ENCODE results near the gene CAMSAP1.

Gene CAMSAP1

DNA sequence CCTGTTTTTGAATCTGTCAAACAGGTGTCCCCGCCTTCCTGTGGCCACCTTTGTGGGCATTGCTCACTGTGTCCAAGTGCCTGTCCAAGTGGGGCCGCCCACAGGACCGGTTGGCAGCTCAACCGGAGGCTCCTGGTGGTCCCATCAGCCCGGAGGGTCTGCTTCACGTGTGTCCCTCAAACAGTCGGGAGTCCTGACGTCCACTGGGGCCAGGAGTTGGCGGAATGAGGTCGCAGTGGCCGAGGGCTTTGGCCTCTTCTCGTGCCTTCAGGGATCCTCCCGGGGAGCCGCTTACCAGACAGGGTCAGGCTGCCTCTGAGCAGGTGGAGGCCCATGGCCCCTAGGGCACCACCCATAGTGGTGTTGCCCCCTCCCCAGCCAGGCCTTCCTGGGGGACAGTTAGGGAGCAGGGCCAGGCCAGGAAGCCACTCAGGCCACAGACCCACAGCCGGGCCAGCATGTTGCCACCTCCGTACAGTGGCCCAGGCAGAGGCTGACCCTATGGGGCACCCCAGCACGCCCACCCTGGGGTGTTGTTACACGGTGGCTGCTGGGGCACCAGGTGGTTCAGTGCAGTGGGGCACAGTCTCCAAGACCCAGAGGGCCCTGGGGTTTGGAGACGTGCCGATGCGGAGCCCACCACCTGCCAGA lies 135.8 kb downstream of the CAMSAP1 start:
- no peak for DNase-seq

GRCh38 chr9:135770771-135771170 lies 136.6 kb downstream of the CAMSAP1 start:
- DNase-seq, result no peak

DNA sequence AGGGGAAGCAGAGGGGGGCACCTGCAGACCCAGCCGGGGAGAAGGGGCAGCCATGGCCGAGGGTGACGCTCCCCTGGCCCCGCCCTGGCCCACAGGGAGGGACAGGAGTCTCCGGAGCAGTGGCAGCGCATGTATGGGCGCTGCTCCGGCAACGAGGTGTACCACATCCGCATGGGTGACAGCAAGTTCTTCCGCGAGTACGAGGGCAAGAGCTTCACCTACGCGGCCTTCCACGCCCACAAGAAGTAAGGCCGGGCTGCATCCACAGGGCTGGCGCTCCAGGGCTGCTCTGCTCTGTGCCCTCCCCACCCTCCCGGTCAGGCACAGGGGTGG lies 137.2 kb downstream of the CAMSAP1 start:
- DNase-seq, result no peak

GRCh38 chr9:135769489-135770202 lies 137.7 kb downstream of the CAMSAP1 start:
- no peak for DNase-seq

DNA sequence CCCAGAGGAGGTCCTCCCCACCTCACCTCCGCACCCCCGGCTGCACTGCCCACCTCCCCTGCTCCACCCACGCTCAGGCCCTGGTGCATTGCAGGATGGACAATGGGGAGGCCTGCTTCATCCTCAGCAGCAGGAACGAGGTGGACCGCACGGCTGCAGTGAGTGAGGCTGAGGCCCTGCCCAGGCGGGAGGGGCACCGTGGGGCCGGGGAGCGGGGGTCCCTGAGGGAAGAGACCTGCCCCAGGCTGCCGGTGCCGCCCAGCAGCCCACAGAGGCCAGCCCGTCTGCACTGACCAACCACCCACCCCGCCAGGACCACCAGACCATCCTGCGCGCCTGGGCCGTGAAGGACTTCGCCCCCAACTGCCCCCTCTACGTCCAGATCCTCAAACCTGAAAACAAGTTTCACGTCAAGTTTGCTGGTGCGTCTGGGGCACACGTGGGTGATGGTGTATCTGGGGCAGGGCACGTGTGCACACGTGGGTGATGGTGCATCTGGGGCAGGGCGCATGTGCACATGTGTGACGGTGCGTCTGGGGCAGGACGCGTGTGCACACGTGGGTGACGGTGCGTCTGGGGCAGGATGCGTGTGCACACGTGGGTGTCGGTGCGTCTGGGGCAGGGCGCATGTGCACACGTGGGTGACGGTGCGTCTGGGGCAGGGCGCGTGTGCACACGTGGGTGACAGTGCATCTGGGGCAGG lies 138.7 kb downstream of the CAMSAP1 start:
- no peak for DNase-seq

DNA sequence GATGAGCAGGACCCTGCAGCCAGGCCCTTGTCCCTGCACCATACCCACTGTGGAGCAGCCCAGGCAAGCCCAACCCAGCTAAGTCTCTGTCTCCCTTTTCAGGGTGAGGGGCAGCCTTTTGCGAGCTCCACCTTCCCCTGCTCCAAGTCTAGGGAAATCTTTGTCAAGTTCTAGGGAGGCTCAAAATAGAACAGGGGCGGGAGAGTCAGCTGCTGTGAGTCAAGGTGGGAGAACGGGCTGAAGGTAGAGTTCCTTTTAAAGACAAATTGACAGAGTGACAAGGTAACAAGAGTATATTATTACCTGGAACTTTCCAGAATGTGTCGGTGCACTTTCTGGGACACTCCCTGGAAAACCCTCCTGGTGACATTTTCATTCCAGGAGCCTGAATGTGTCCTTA lies 140.6 kb downstream of the CAMSAP1 start:
- no peak for DNase-seq

- no peak for DNase-seq
Observed at GRCh38 chr9:135766251-135766650, 141.1 kb downstream of the CAMSAP1 start.

- no peak for DNase-seq
Observed at GRCh38 chr9:135765416-135765815, 141.9 kb downstream of the CAMSAP1 start.

GRCh38 chr9:135764731-135765130 lies 142.6 kb downstream of the CAMSAP1 start:
- no peak for DNase-seq

DNA sequence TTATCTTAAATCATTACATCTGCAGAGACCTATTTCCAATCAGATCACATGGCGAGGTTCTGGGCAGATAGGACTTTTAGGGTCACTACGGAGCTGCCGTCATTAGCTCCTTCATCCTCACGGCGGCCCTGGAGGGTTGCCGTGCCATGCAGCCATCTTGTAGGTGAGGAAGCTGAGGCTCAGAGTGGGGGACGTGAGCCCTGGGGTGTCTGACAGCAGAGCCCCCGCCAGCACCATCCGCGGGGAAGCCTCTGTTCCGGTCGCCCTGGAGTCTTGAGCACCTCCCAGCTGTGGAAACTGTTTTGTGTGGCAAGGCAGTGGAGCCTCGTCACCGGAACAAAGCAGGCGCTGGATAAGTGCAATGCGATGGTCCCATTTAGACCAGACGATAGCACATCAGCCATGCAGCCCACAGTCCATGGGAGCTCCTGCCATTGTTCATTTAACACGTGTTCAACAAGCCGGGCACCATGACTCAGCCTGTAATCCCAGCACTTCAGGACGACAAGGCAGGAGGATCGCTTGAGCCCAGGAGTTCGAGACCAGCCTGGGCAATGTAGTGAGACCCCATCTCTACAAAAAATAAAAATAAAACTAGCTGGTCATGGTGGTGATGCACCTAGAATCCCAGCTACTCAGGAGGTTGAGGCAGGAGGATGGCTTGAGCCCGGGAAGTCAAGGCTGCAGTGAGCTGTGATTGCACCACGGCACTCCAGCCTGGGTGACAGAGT lies 143.5 kb downstream of the CAMSAP1 start:
- DNase-seq, result no peak

- DNase-seq, result no peak
Observed at GRCh38 chr9:135762921-135763320, 144.4 kb downstream of the CAMSAP1 start.

DNA sequence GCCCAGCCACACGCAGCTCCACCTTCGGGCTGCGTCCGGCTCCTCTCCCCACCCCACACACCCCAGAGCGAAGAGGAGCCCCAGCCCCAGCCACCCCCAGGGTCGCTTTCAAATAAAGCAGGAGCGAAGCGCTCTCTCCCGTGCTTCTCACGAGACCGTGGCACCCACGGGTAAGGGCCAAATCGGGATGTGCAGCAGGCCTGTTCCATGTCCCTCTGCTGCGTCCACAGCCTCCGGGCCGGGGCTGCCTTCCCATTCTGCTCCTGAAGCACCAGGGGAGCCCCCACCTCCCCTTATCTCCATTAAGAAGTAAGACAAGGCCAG lies 145.5 kb downstream of the CAMSAP1 start:
- no peak for DNase-seq

GRCh38 chr9:135761150-135761844 lies 146.0 kb downstream of the CAMSAP1 start:
- no peak for DNase-seq

DNA sequence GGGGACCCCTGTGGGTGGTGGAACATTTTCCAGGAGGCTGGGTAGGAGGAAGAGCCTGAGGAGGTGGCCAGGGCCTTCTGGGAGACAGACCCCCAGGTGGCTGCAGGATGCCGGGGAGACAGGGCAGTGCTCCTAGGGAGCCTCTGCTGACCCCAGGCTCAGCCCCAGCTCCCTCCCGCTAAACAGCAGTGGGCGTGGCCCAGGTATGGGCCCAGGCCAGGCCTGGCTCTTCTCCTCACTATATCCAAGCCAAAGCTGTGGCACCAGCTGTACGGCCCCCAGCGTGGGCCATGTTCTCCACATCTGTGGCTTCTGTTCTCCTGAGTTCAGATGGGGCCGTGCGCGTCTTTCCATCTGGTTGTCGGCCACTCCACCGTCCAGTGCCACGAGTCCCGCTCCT lies 146.9 kb downstream of the CAMSAP1 start:
- no peak for DNase-seq

GRCh38 chr9:135759676-135760300 lies 147.6 kb downstream of the CAMSAP1 start:
- DNase-seq, result no peak

GRCh38 chr9:135758870-135759269 lies 148.5 kb downstream of the CAMSAP1 start:
- no peak for DNase-seq

Measured in SW 1271 (cell line).